Measurements from ENCODE around the gene FAM234B.

The FAM234B gene

GRCh38 chr12:13044002-13044905 lies at the start of gene FAM234B:
FAM234B (plus strand) TSS chr12:13044381; CDS start chr12:13044404, 23 bp downstream.
- Mint-ChIP-seq H3K4me1 (peaks cover 10 to 30% of the 10 kb centered on the region in 2 donors), H3K36me3 (no peaks in the 10 kb centered on the region), H3K4me3 (peak within 1 kb of the TSS; percentile 90 to 93), H3K27ac (peak within 1 kb of the TSS; percentile 83), H3K9me3 (no peaks in the 10 kb centered on the region), H3K27me3 (no peaks in the 10 kb centered on the region)
- DNase-seq (peak; percentile 55), ATAC-seq (replicated peaks) (peak; percentile 96)

GRCh38 chr12:12995088-12995487 lies 49.1 kb upstream of the FAM234B start:
- Mint-ChIP-seq H3K4me3 (no peak overlapping the region), H3K27me3 (no peaks in the 10 kb centered on the region), H3K36me3 (peaks cover 6 to 8% of the 10 kb centered on the region in 2 donors), H3K27ac (no peak overlapping the region), H3K9me3 (peaks cover 2 to 4% of the 10 kb centered on the region in 2 donors), H3K4me1 (peaks cover 24 to 50% of the 10 kb centered on the region in 2 donors)
- DNase-seq (no peak), ATAC-seq (replicated peaks) (no peak)

- peaks cover 3 to 6% of the 10 kb centered on the region in 2 donors for H3K36me3 Mint-ChIP-seq
- no peak overlapping the region for H3K27ac Mint-ChIP-seq
- no peak for DNase-seq
- H3K9me3 Mint-ChIP-seq, result peaks cover 2 to 4% of the 10 kb centered on the region in 2 donors
- peaks cover 27 to 53% of the 10 kb centered on the region in 2 donors for H3K4me1 Mint-ChIP-seq
- H3K4me3 Mint-ChIP-seq, result no peak overlapping the region
- no peak for ATAC-seq (replicated peaks)
- no peaks in the 10 kb centered on the region for H3K27me3 Mint-ChIP-seq
Observed at GRCh38 chr12:12996209-12996608, 48.0 kb upstream of the FAM234B start.

- no peak overlapping the region for H3K4me3 Mint-ChIP-seq
Observed at GRCh38 chr12:12997156-12997555, 47.0 kb upstream of the FAM234B start.

GRCh38 chr12:12997734-12998133 lies 46.4 kb upstream of the FAM234B start:
- DNase-seq, result no peak
- H3K4me3 Mint-ChIP-seq, result no peak overlapping the region
- peaks cover 2 to 4% of the 10 kb centered on the region in 2 donors for H3K9me3 Mint-ChIP-seq
- ATAC-seq (replicated peaks), result no peak
- peaks cover 28 to 53% of the 10 kb centered on the region in 2 donors for H3K4me1 Mint-ChIP-seq
- peaks cover 3 to 5% of the 10 kb centered on the region in 2 donors for H3K36me3 Mint-ChIP-seq
- H3K27ac Mint-ChIP-seq, result no peak overlapping the region
- H3K27me3 Mint-ChIP-seq, result peaks cover 0 to 11% of the 10 kb centered on the region in 2 donors

More at GRCh38 chr12:12997156-12997555, 47.0 kb upstream of the FAM234B start:
- DNase-seq (no peak), ATAC-seq (replicated peaks) (no peak)
- peaks cover 0 to 5% of the 10 kb centered on the region in 2 donors for H3K27me3 Mint-ChIP-seq
- no peak overlapping the region for H3K27ac Mint-ChIP-seq
- peaks cover 3 to 5% of the 10 kb centered on the region in 2 donors for H3K36me3 Mint-ChIP-seq
- H3K9me3 Mint-ChIP-seq, result peaks cover 2 to 4% of the 10 kb centered on the region in 2 donors
- H3K4me1 Mint-ChIP-seq, result peaks cover 28 to 52% of the 10 kb centered on the region in 2 donors

GRCh38 chr12:12998248-12998647 lies 45.9 kb upstream of the FAM234B start:
- no peak overlapping the region for H3K27ac Mint-ChIP-seq
- no peak for DNase-seq

GRCh38 chr12:12999271-12999958 lies 44.8 kb upstream of the FAM234B start:
- no peak for ATAC-seq (replicated peaks)
- Mint-ChIP-seq H3K36me3 (no peaks in the 10 kb centered on the region), H3K27me3 (peaks cover 0 to 12% of the 10 kb centered on the region in 2 donors), H3K27ac (peak overlapping the region; percentile 83), H3K9me3 (no peaks in the 10 kb centered on the region), H3K4me3 (peak overlapping the region; percentile 91 to 93), H3K4me1 (peaks cover 24 to 46% of the 10 kb centered on the region in 2 donors)
- DNase-seq, result no peak

More at GRCh38 chr12:12998248-12998647, 45.9 kb upstream of the FAM234B start:
- H3K27me3 Mint-ChIP-seq, result peaks cover 0 to 12% of the 10 kb centered on the region in 2 donors
- no peak overlapping the region for H3K4me3 Mint-ChIP-seq
- ATAC-seq (replicated peaks), result no peak
- H3K36me3 Mint-ChIP-seq, result peaks cover 3 to 4% of the 10 kb centered on the region in 2 donors
- H3K9me3 Mint-ChIP-seq, result peaks cover 2 to 3% of the 10 kb centered on the region in 2 donors
- peaks cover 25 to 48% of the 10 kb centered on the region in 2 donors for H3K4me1 Mint-ChIP-seq

GRCh38 chr12:12999959-13000615 lies 44.1 kb upstream of the FAM234B start, which contains the start of gene HEBP1:
HEBP1 (minus strand) TSS chr12:13000265; CDS start chr12:13000114, 151 bp downstream.
- H3K36me3 Mint-ChIP-seq, result no peaks in the 10 kb centered on the region
- peaks cover 24 to 46% of the 10 kb centered on the region in 2 donors for H3K4me1 Mint-ChIP-seq
- DNase-seq (peak; percentile 89), ATAC-seq (replicated peaks) (peak; percentile 87 to 93)
- no peaks in the 10 kb centered on the region for H3K9me3 Mint-ChIP-seq
- H3K27me3 Mint-ChIP-seq, result peaks cover 0 to 12% of the 10 kb centered on the region in 2 donors
- H3K27ac Mint-ChIP-seq, result peak within 1 kb of the TSS; percentile 88
- H3K4me3 Mint-ChIP-seq, result peak within 1 kb of the TSS; percentile 91 to 93

- Mint-ChIP-seq H3K4me1 (peaks cover 24 to 46% of the 10 kb centered on the region in 2 donors), H3K9me3 (no peaks in the 10 kb centered on the region), H3K4me3 (peak overlapping the region; percentile 91 to 93), H3K27ac (peak overlapping the region; percentile 88), H3K36me3 (no peaks in the 10 kb centered on the region), H3K27me3 (peaks cover 0 to 12% of the 10 kb centered on the region in 2 donors)
- DNase-seq, result no peak
- ATAC-seq (replicated peaks), result peak; percentile 41 to 51
Observed at GRCh38 chr12:13000616-13000924, 43.6 kb upstream of the FAM234B start.

GRCh38 chr12:13000925-13001774 lies 43.0 kb upstream of the FAM234B start:
- H3K9me3 Mint-ChIP-seq, result no peaks in the 10 kb centered on the region
- H3K36me3 Mint-ChIP-seq, result no peaks in the 10 kb centered on the region
- peaks cover 0 to 12% of the 10 kb centered on the region in 2 donors for H3K27me3 Mint-ChIP-seq
- peak overlapping the region; percentile 88 for H3K27ac Mint-ChIP-seq
- peaks cover 24 to 46% of the 10 kb centered on the region in 2 donors for H3K4me1 Mint-ChIP-seq
- DNase-seq (peak; percentile 15), ATAC-seq (replicated peaks) (peak; percentile 21 to 39)
- peak overlapping the region; percentile 91 to 93 for H3K4me3 Mint-ChIP-seq

GRCh38 chr12:13001775-13002040 lies 42.5 kb upstream of the FAM234B start:
- ATAC-seq (replicated peaks), result no peak
- DNase-seq, result no peak
- H3K27ac Mint-ChIP-seq, result no peak overlapping the region
- no peaks in the 10 kb centered on the region for H3K9me3 Mint-ChIP-seq
- H3K4me1 Mint-ChIP-seq, result peaks cover 24 to 46% of the 10 kb centered on the region in 2 donors
- H3K4me3 Mint-ChIP-seq, result peak overlapping the region; percentile 81 to 93
- H3K27me3 Mint-ChIP-seq, result peaks cover 0 to 12% of the 10 kb centered on the region in 2 donors
- no peaks in the 10 kb centered on the region for H3K36me3 Mint-ChIP-seq

GRCh38 chr12:13002301-13003097 lies 41.7 kb upstream of the FAM234B start:
- no peaks in the 10 kb centered on the region for H3K9me3 Mint-ChIP-seq

GRCh38 chr12:13004361-13004760 lies 39.8 kb upstream of the FAM234B start:
- peaks cover 12 to 24% of the 10 kb centered on the region in 2 donors for H3K4me1 Mint-ChIP-seq
- H3K4me3 Mint-ChIP-seq, result no peak overlapping the region
- H3K36me3 Mint-ChIP-seq, result no peaks in the 10 kb centered on the region
- DNase-seq, result no peak
- ATAC-seq (replicated peaks), result no peak
- H3K27ac Mint-ChIP-seq, result no peak overlapping the region
- peaks cover 0 to 12% of the 10 kb centered on the region in 2 donors for H3K27me3 Mint-ChIP-seq
- no peaks in the 10 kb centered on the region for H3K9me3 Mint-ChIP-seq

More at GRCh38 chr12:13002301-13003097, 41.7 kb upstream of the FAM234B start:
- Mint-ChIP-seq H3K27me3 (peaks cover 0 to 12% of the 10 kb centered on the region in 2 donors), H3K4me1 (peaks cover 18 to 40% of the 10 kb centered on the region in 2 donors), H3K36me3 (no peaks in the 10 kb centered on the region), H3K4me3 (peak overlapping the region; percentile 81 to 93), H3K27ac (no peak overlapping the region)
- DNase-seq (no peak), ATAC-seq (replicated peaks) (no peak)
